AG04450 (cell line): ENCODE measurements around the gene A1BG. TPM values are rescaled to one million over a fixed set of nuclear protein-coding genes. Genes with fewer than 3 reads are reported as not detected.
"Not testable (repeated sequence)": the region's sequence is repeated elsewhere in the genome, so short reads cannot be mapped to it uniquely, and the experiment has no call there.

ENCODE experiments used
- CTCF ChIA-PET: fragments of 300-600, 350-600 bp; formaldehyde crosslinking; extraction: SDS; loops from one replicate; lab custom pipeline; 2022; ENCODE audit warnings: antibody characterized with exemption, inconsistent platforms; lab: Charles Lee
- POLR2A ChIA-PET: fragments of 350-600 bp; formaldehyde crosslinking; extraction: SDS; loops from one replicate; lab custom pipeline; 2021; ENCODE audit warnings: antibody characterized with exemption, inconsistent platforms; lab: Yijun Ruan, JAX
- DNase-seq: peaks from one replicate; pipeline ENCODE4 v3.0.0-alpha.2; 2011; ENCODE audit warnings: low read depth, low spot score
- H3K27ac ChIP-seq: one replicate; pipeline ENCODE4 v1.5.1; 2012; ENCODE audit warnings: low read depth, low read length, control low read depth
- H3K27me3 ChIP-seq: one replicate; pipeline ENCODE4 v1.6.0; 2012; ENCODE audit warnings: low read length; ENCODE audit not compliant: control insufficient read depth, insufficient read depth
- H3K4me3 ChIP-seq: 2 replicates; pipeline ENCODE4 v1.5.1; 2011; ENCODE audit warnings: mild to moderate bottlenecking, low read depth, low read length, control low read depth
- H3K9me3 ChIP-seq: 2 replicates; pipeline ENCODE4 v1.5.1; 2012; ENCODE audit warnings: low read length; ENCODE audit not compliant: control insufficient read depth, insufficient read depth
- polyA plus RNA-seq: library from polyadenylated mRNA; depleted of rRNA; stranded (reverse); fragments of >200 nt; gene quantifications from 2 replicates; pipeline ENCODE4 v1.2.3, GENCODE V29; 2011
- TF ChIP-seq, protein P1 (sequence below): IDR thresholded peaks from 2 replicates; pipeline ENCODE4 v1.5.1; 2011; ENCODE audit warnings: low read depth, low read length, control low read depth, inconsistent platforms

The A1BG gene
- polyA plus RNA-seq, 1 experiment: 7.5 TPM

DNA sequence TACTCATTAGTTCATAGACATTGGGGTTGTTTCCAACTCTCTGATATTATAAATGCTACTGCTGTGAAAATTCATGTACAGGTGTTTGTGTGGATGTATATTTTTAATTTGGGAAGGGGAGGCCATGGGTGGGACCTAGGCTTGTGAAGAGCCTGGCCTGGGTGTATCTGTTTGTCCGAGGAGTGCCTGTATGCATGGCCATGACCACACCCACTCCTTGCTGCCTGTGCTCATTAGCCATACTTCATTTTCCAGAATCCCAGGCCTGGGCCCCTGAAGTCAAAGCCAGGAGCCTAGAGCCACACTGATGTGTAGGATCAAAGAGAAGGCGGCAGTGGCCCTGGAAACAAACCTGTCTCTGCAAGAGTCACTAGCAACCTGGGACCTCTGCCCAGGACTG, 37.7 kb downstream of the A1BG start:
- H3K9me3 ChIP-seq: no peaks in the 10 kb centered on the region; the same call in 1 of the 2 replicates
- no peak overlapping the region for H3K4me3 ChIP-seq
- no peak for DNase-seq
- no peaks in the 10 kb centered on the region for H3K27me3 ChIP-seq
- H3K27ac ChIP-seq: no peak overlapping the region
- TF ChIP-seq, protein P1, sequence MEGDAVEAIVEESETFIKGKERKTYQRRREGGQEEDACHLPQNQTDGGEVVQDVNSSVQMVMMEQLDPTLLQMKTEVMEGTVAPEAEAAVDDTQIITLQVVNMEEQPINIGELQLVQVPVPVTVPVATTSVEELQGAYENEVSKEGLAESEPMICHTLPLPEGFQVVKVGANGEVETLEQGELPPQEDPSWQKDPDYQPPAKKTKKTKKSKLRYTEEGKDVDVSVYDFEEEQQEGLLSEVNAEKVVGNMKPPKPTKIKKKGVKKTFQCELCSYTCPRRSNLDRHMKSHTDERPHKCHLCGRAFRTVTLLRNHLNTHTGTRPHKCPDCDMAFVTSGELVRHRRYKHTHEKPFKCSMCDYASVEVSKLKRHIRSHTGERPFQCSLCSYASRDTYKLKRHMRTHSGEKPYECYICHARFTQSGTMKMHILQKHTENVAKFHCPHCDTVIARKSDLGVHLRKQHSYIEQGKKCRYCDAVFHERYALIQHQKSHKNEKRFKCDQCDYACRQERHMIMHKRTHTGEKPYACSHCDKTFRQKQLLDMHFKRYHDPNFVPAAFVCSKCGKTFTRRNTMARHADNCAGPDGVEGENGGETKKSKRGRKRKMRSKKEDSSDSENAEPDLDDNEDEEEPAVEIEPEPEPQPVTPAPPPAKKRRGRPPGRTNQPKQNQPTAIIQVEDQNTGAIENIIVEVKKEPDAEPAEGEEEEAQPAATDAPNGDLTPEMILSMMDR: no peak
- POLR2A ChIA-PET: interaction anchor here (0.6 kb wide), 1 partner anchor 14 kb away, joined by 3 read pairs; no protein-coding TSS in a partner anchor
- CTCF ChIA-PET: no interaction called here

DNA sequence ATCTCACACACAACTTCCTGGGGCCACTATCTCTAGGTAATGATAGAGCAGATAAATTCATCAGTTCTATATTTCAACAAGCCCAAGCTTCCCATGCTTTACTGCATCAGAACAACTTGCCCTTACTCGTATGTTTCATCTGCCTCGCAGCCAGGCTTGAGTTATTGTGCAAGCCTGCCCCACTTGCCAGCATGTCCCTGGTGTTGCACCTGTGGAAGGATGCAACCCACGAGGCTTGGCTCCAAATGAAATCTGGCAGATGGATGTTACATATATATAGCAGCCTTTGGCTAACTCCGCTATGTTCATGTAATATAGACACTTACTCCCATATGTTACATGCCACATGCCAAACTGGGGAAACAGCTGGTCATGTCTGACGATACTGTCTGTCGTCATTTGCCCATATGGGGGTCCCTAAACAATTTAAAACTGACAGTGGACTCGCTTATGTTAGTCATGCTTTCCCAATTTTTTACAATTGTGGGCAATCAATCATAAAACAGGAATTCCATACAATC, 41.9 kb downstream of the A1BG start:
- H3K4me3 ChIP-seq: no peak overlapping the region
- H3K27ac ChIP-seq: no peak overlapping the region
- no peaks in the 10 kb centered on the region; the same call in 1 of the 2 replicates for H3K9me3 ChIP-seq
- ChIA-PET POLR2A (no interaction called here), CTCF (no interaction called here)
- TF ChIP-seq, protein P1: no peak
- DNase-seq: no peak
- H3K27me3 ChIP-seq: no peaks in the 10 kb centered on the region

DNA sequence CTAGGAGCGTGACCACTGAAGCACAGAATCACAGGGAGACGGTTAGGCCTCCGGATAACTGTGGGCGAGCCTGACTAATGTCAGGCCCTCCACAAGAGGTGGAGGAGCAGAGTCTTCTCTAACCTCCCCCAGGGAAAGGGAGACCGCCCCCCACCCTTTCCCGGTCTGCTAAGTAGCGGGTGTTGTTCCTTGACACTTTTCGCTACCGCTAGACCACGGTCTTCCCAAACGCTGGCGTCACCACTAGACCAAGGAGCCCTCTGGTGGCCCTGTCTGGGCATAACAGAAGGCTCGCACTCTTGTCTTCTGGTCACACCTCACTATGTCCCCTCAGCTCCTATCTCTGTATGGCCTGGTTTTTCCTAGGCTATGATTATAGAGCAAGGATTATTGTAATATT, 42.6 kb downstream of the A1BG start:
- H3K9me3 ChIP-seq, POLR2A ChIA-PET, DNase-seq, H3K4me3 ChIP-seq, H3K27ac ChIP-seq, CTCF ChIA-PET, H3K27me3 ChIP-seq: not testable (repeated sequence)
- TF ChIP-seq, protein P1: peak; percentile 9; the same call in 1 of the 2 replicates

DNA sequence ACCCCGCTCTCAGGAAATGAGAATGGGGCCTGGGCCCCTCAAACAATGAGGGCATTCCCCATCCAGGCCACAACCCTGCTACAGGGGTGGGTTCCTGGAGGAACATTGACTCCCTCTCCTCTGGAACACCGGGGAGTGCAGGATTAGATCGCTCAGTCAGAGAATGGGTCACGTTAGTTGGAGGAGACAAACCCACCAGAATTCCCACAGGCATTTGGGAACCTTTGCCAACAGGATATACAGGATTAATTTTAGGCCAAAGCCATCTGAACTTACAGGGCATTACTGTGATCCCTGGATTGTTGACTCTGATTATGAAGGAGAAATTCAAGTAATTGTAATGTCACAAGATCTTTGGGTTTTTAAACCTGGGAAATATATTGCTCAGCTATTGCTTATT, 45.6 kb downstream of the A1BG start:
- Histone ChIP-seq H3K27me3 (no peaks in the 10 kb centered on the region), H3K27ac (no peak overlapping the region), H3K9me3 (peaks cover 3% of the 10 kb centered on the region; the same call in 1 of the 2 replicates), H3K4me3 (no peak overlapping the region)
- TF ChIP-seq, protein P1: no peak
- ChIA-PET CTCF (no interaction called here), POLR2A (no interaction called here)
- no peak for DNase-seq

DNA sequence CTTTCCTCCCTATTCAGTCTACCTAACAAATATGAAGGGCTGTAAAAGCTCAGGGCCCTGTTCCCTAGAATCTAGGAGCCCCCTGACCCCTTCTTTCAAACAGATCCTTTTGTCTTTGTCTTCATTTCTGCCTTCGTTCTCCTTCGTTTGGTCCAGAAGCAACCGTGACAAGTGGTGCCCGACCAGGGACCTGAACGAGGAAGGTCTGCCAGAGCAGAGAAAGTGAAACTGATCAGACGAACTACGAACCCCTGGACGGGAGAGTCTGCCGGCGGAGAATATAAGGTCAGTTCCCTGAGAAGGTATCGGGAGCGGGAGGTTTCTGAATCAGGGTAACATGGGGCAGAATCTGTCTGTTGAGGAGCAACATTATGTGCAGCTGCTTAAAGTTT, 47.4 kb downstream of the A1BG start:
- POLR2A ChIA-PET: no interaction called here
- CTCF ChIA-PET: no interaction called here
- Histone ChIP-seq H3K4me3 (peak overlapping the region; percentile 93), H3K9me3 (peaks cover 5% of the 10 kb centered on the region; the same call in 1 of the 2 replicates), H3K27me3 (no peaks in the 10 kb centered on the region), H3K27ac (no peak overlapping the region)
- DNase-seq: no peak
- TF ChIP-seq, protein P1: no peak
